SH-SY5Y (cell line): ENCODE data around the gene AXDND1.

ENCODE experiments used
- GATA2 ChIP-seq: IDR thresholded peaks from 2 replicates; pipeline ENCODE4 v1.6.1; 2011; ENCODE audit warnings: mild to moderate bottlenecking, low read depth, low read length
- GATA3 ChIP-seq: IDR thresholded peaks from 2 replicates; pipeline ENCODE4 v1.6.1; 2011; ENCODE audit warnings: low read depth, mild to moderate bottlenecking, low read length, moderate library complexity

Gene AXDND1

DNA sequence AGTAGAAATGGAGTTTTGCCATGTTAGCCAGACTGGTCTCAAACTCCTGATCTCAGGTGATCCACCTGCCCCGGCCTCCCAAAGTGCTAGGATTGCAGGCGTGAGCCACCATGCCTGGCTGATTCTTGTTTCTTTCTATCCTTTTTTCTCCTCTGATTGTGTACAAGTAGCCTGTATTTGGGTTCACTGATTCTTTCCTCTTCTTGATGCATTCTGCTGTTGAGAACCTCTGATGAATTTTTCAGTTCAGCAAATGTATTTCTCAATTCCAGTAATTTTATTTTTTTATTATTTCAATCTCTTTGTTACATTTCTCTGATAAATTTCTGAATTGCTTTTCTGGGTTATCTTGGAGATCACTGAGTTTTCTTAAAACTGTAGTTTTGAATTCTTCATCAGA lies 58.8 kb downstream of the AXDND1 start:
- TF ChIP-seq GATA3 (no peak), GATA2 (no peak)

DNA sequence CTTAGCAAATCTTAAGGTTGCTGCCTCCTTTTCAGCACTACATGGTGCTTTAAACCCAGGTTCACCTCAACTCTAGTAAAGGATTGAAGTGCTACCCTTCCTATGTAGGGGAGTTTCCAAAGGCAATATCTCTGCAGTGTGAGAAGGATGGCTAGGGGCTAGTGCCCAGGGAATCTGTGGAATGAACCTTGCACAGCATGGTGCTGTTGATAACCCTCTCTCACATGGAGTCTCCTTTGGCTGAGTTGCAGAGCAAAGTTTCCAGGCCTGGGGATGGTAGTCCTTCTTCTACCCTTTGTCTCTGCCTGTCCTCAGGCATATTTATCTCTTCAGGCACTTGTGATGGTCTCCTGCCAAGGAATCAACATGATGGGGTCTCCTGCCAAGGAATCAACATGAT lies 59.4 kb downstream of the AXDND1 start:
- TF ChIP-seq GATA3 (no peak), GATA2 (no peak)

DNA sequence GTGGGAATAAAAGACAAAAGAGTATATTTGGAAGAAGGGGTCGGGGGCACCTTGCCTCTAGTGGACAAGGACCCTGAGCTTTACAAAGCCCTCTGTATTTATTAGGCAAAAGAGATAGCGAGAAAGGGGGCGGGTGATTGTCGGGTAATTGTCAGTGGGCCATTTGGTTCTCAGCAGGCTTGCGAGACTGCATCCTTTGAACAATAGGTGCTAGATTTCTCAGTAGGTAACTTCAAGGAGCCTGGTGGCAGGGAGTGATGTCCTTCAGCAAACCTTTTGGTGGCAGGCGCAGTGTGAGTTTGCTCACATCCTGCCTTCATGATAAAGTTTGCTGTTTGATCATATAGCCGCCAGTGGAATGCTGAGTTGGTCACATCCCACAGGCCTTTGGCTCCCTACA lies 71.4 kb downstream of the AXDND1 start:
- no peak for TF ChIP-seq GATA3
- TF ChIP-seq GATA2, result no peak

DNA sequence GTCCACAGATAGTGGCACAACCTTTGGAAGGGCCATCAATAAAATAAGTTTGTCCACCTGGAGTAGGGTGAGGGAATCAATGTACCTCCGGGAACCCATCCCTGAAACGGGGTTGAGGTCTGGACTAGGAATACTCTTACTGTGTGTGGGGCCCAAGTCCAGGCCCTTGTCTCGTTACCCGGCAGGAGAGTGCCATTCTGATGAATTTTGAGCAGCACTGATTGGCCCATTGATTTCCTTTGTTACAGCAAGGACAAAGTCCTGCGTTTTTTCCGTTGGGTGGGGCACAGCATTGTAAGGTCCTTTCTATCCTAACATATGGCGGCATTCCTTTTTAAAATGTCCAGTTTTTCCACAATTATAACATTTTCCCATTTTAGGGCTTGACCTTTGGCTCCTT lies 75.2 kb downstream of the AXDND1 start:
- TF ChIP-seq GATA3 (no peak), GATA2 (no peak)

DNA sequence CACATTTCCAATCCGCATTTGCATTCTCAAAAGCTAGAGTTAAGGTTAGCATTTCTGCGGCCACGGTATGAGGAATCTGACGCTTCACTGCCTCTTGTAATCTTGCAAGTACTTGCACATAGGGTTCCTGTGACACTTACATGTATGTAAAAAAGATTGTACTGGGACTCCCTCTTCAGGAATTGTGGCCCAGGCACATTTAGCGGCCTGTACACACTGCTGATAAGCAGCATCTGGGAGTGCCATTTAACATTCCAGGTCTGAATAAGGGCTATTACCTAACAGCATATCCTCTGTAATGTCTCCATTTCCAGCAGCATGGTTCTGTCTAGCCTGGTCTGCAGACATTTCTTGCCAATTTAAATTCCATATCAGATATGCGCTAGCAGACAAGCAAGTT lies 75.7 kb downstream of the AXDND1 start:
- TF ChIP-seq GATA3, result no peak
- no peak for TF ChIP-seq GATA2

DNA sequence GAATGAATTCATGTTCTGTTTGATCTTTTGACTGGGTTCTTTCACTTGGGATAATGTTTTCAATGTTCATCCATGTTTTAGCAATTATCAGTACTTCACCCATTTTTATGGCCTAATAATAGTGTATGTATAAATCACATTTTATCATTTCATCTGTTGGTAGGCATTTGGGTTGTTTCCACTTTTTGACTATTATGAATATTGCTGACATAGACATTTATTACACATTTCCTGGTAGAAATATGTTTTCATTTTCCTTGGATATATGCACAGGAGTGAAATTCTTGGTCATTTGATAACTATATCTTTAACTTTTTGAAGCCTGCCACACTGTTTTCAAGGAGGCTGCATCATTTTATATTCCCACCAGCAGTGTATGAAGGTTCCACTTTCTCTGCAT lies 79.8 kb downstream of the AXDND1 start:
- TF ChIP-seq GATA3 (no peak), GATA2 (no peak)

DNA sequence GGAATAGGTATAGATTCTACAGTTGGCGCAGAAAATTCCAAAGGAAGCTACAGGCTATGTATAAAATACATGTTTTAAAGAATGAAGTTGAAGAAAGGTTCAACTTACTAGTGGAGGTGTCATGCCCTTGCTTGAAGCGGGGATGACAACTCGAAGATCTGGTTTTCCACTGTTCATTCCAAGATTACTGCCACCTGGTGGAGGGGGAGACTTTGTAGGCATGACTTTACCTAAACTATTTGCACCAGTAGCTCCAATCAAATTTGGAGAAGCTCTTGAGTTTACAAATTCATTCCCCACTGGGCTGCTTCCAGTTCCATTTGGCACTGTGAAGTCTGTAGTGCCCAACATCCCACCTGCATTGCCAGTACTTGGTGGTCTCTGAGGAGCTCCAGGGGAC lies 81.7 kb downstream of the AXDND1 start:
- no peak for TF ChIP-seq GATA3
- TF ChIP-seq GATA2, result no peak

DNA sequence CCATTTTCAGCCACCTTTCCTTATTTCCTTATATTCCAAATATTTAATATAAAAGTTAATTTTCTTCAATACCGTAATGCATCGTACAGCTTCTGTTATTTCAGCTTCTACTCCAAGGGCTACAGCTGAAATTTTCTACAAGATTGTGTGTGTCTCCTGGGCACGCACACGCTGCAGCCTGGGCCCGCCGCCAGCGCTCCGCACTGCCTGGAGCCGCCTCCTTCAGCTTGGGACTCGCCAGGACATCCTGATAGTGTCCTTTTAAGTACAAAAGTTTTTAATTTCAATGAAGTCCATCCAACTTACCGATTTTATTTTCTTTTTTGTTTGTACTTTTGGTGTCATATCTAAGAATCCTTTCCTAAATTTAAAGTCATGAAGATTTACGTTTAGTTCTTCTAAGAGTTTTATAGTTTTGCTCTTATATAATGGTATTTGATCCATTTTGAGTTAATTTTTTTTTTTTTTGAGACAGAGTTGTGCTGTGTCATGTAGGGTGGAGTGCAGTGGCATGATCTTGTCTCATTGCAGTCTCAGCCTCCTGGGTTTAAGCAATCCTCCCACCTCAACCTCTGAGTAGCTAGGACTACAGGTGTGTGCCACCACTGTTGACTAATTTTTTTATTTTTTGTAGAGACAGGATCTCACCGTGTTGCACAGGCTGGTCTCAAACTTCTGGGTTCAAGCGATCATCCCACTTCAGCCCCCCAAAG lies 82.8 kb downstream of the AXDND1 start:
- TF ChIP-seq GATA3 (no peak), GATA2 (no peak)

DNA sequence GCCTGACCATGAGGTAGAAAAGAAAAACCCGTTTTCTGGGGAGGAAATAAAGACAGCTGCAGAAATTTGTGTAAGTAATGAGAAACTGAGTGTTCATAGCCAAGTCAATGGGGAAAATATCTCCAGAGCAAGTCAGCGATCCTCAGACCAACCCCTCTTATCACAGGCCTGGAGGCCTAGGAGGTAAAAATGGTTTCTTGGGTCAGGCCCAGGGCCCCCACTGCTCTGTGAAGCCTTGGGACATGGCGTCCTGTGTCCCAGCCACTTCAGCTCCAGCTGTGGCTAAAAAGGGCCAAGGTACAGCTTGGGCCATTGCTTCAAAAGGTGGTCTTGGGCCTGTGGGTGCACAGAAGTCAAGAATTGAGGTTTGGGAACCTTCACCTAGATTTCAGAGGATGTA lies 108.9 kb downstream of the AXDND1 start:
- TF ChIP-seq GATA2 (no peak), GATA3 (no peak)

DNA sequence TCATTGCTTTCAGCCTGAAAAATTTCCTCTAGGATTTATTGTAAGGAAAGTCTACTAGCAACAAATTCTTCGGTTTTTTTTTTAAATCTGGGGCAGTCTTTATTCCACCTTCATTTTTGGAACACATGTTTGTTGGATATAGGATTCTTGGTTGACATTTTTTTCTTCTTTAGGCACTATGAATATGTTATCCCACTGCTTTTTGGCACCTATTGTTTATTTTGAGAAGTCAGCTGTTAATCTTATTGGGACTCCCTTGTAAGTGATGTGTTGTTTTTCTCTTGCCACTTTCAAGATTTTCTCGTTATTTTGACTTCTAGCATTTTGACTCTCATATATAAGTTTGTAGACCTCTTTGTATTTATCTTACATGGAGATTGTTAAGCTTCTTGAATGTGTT lies 110.7 kb downstream of the AXDND1 start:
- TF ChIP-seq GATA3 (no peak), GATA2 (no peak)

DNA sequence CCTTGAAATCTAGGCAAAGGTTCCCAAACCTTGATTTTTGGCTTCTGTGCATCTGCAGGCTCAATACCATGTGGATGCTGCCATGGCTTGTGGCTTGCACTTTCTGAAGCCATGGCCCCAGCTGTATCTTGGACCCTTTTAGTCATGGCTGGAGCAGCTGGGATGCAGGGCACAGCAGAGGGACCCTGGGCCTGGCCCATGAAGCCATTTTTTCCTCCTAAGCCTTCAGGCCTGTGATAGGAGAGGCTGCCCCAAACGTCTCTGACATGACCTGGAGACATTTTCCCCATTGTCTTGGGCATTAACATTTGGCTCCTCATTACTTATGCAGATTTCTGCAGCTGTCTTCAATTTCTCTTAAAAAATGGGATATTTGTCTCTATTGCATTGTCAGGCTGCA lies 112.6 kb downstream of the AXDND1 start:
- TF ChIP-seq GATA2 (no peak), GATA3 (no peak)

DNA sequence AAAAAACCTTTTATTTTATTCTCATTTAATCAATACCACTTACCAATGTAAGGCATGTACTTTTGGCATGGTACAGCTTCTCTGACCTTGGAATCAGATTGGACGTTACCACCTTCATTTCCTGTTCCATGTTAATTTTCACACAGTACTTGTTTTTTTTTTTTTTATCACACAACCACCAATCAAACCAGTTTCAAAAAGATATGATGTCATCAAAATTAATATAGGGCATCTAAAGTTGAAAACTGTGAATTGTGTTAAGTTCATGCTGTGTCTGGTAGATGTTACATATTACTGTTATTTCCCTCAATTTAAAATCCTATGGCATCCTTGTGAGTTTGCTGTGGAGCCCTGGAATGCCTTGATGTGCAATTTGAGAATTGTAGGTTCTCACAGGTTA lies 124.8 kb downstream of the AXDND1 start:
- no peak for TF ChIP-seq GATA2
- no peak for TF ChIP-seq GATA3

DNA sequence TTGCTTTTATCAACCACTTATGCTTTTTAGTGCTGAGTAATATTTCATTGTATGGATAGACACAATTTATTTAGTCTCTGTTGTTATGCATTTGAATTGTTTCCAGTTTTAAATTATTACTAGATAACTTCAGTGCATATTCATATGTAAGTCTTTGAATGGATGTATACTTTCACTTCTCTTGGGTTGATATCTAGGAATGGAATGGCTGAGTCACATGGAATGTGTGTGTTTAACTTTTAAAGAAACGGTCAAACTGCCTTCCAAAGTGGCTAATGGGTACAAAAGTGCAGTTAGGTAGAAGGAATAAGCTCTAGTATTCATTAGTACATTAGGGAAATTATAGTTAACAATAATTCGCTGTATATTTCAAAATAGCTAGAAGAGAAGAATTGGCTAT lies 127.6 kb downstream of the AXDND1 start:
- TF ChIP-seq GATA2 (no peak), GATA3 (no peak)

DNA sequence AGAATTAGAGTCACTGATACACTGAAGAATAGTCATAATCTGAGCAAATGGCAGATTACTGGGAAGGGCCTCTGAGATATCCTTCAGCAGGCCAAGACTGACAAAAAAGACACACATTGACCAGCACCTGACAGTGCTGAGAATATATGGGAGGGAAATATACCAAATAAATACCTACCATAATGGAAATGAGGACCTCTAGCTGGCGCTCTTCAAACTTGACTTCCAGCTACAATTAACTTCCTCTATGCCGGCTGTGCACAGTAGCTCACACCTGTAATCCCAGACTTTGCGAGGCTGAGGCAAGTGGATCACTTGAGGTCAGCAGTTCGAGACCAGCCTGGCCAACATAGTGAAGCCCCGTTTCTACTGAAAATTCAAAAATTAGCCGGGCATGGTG lies 140.4 kb downstream of the AXDND1 start:
- TF ChIP-seq GATA2 (no peak), GATA3 (no peak)

DNA sequence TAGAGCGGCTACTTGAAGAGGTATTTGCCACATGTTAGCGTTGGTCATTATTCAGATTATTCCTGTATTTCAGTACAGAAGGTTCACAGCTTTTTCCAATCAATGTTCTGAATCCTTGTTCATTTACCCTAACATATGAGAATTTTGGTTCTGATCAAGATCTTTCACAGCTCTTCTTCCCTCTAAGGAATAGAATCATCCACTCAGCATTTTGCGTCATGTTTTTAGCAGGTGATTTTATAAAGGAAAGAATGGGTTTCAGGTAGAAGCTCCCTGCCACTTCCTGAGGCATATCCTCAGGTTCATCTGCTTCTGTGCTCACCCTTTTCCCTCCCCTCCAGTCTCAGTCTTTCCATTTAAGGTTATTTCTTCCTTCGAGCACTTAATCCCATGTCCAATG lies 143.6 kb downstream of the AXDND1 start:
- no peak for TF ChIP-seq GATA2
- no peak for TF ChIP-seq GATA3

DNA sequence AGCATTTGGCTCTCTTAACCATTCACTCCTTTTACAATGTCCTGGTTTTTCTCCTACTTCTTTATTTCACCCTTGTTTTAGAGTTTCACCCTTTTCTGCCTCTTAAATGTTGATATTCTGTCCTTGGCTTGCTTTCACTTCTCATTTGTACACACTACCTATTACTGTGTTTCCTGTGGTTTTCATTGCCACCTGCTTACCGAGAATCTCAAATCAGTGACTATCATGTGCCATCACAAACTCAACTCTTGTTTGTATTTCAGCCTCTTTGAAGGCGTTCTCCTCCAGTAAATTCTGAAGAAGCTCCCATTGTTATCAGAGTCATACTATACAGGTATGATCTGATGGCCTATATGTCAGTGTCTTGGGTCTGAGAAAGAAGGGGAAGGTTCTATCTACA lies 144.3 kb downstream of the AXDND1 start:
- no peak for TF ChIP-seq GATA2
- no peak for TF ChIP-seq GATA3
